ENCODE measurements around the gene SLC9A8.

Gene SLC9A8

DNA sequence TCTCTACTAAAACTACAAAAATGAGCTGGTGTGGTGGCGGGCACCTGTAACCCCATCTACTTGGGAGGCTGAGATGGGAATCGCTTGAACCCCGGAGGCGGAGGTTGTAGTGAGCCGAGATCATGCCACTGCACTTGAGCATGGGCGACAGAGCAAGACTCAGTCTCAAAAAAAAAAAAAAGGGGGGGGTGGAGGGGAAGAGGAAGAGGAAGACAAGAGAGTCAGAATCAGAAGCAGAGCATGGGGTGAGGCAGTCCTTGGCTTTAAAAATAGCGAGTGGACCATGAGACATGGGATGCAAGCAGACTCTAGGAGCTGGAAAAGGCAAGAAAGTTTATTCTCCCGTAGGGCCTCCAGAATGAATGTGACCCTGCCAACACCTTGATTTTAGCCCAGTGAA, 3.9 kb upstream of the SLC9A8 start:
- no peak for TF ChIP-seq TAF1 (IDR thresholded peaks at IDR 0.05; ENCODE audit: borderline replicate concordance, low read depth, low read length)
- no peak for TF ChIP-seq POLR2AphosphoS5 (IDR thresholded peaks at IDR 0.05; ENCODE audit: low read depth, low read length)
- TF ChIP-seq POLR2A (IDR thresholded peaks at IDR 0.05; ENCODE audit: low read depth, low read length), result no peak
- DNase-seq (ENCODE audit: insufficient read length) (no peak), FAIRE-seq (no peak)

DNA sequence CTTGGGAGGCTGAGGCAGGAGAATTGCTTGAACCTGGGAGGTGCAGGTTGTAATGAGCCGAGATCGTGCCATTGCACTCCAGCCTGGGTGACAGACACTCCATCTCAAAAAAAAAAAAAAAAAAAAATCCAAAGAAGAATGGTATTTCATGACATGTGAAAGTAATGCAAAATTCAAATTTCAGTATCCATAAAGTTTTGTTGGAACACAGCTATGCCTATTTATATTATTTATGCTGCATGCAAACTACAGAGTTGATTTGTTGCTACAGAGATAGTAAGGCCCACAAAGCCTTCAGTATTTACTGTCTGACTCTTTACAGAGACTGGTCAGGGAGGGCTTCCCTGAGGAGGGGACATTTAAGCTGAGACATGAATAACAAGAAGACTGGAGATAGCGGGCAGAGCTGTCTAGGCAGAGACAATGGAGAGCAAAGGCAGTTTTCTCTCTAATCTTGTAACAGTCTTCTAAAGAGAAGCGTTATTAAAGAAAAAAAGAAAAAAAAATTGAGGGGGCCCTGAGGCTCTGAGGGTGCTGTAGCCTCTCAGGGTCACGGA, 2.7 kb upstream of the SLC9A8 start:
- TF ChIP-seq POLR2AphosphoS5 (IDR thresholded peaks at IDR 0.05; ENCODE audit: low read depth, low read length) (no peak), TAF1 (IDR thresholded peaks at IDR 0.05; ENCODE audit: borderline replicate concordance, low read depth, low read length) (no peak), POLR2A (IDR thresholded peaks at IDR 0.05; ENCODE audit: low read depth, low read length) (no peak)
- FAIRE-seq, result no peak

DNA sequence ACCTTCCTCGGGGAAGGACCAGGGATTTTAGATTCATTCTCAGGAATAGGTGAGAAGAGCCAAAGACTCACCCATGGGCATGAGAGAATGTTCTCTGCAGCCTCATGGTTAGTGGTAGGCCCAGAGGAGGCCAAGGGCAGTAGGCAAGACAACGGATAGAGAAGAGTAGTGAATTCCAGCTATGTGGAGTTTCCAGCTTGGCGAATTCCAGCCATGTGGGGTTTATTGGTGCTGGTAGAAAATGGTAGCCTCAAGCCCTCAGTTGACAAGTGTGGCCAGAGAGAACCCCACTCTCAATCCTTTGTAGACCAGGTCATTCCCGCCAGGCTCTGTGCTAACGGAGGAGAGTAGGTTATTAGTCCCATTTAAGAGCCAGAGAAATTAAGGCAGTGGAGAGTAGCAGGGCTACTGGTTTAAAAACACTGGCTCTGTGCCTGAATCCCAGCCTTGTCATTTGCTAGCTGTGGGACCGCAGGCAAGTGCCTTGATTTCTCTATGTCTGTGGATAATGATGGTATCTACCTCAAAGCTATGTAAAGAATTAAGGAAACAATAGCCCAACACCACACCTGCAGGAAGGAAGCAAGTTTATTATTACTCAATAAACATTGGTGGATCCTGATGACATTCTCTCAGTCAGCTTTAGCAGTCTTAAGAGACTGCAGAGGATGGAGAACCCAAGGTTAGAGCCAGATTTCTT, 2.0 kb upstream of the SLC9A8 start:
- DNase-seq (ENCODE audit: insufficient read length) (no peak), FAIRE-seq (no peak)
- TF ChIP-seq POLR2AphosphoS5 (IDR thresholded peaks at IDR 0.05; ENCODE audit: low read depth, low read length) (no peak), POLR2A (IDR thresholded peaks at IDR 0.05; ENCODE audit: low read depth, low read length) (no peak), TAF1 (IDR thresholded peaks at IDR 0.05; ENCODE audit: borderline replicate concordance, low read depth, low read length) (no peak)

More for the DNA sequence above, 2.7 kb upstream of the SLC9A8 start:
- DNase-seq (ENCODE audit: insufficient read length), result no peak

DNA sequence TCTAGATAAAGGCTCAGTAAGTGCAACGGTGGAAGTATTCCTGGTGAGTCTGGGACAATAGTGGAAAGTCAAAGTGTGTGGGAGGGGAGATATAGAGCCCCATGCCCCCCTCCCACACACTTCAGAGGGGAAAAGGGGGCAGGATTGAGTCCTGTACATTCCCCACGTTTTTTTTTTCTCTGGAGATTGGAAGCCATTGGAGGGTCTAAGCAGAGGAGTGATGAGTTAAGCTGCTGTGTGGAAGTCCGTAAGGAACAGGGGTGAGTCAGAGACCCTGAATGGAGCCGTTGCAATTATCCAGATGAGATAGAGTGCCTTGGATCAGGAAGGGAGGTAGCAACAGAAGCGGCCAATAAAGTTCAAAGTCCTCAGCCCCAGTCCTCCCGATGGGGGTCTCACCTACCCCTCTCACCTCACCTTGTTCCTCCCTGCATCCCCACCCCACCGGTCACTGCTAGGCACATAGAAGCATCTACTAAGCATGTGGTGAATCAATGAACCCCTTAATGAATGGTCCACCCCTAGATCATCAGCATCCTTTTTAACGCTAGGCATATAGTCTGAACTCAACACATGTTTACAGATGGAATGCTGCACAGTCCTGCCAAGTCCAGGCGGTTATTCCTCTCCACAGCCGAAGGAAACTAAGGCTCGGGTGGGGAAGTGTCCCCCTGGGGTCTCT, 662 bp upstream of the SLC9A8 start:
- TF ChIP-seq POLR2AphosphoS5 (IDR thresholded peaks at IDR 0.05; ENCODE audit: low read depth, low read length), result no peak
- no peak for TF ChIP-seq POLR2A (IDR thresholded peaks at IDR 0.05; ENCODE audit: low read depth, low read length)
- no peak; the same call in 1 of the 2 replicates for TF ChIP-seq TAF1 (IDR thresholded peaks at IDR 0.05; ENCODE audit: borderline replicate concordance, low read depth, low read length)
- FAIRE-seq (no peak), DNase-seq (ENCODE audit: insufficient read length) (no peak)

DNA sequence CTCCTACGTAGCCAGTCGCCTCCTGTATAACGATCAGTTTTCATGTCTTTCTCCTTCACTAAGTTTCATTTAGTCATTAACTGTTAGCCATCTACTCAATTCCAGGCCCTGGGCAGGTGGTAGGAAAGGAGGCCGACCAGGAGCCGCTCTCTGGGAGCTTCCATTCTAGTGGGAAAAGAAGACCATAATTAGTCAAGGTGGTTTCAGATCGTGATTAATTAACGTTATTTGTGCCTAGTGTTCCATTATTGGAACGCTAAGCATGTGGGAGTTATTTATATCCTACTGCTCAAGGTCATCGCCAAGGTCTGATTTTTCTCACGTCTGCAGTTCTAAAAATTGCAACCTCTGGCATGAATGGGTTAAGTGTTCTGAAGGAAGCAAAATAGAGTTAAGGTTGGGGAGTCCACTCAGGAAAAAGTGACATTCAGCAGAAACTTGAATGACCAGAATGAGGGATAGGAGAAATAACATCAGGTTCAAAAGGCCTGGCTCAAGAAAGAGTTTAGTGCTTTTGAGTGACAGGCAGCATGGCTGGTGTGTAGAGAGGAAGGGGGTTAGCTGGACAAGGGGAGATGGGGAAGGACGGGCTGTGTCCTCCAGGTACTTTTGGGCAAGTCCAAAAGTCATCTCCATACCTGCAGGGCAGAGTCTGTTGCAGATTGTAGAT, 812 bp downstream of the SLC9A8 start:
- FAIRE-seq (no peak), DNase-seq (ENCODE audit: insufficient read length) (no peak)
- no peak for TF ChIP-seq TAF1 (IDR thresholded peaks at IDR 0.05; ENCODE audit: borderline replicate concordance, low read depth, low read length)
- 0 out of 2 replicates have a peak, but pooled peaks have one; percentile 28 for TF ChIP-seq POLR2A (IDR thresholded peaks at IDR 0.05; ENCODE audit: low read depth, low read length)
- no peak for TF ChIP-seq POLR2AphosphoS5 (IDR thresholded peaks at IDR 0.05; ENCODE audit: low read depth, low read length)

DNA sequence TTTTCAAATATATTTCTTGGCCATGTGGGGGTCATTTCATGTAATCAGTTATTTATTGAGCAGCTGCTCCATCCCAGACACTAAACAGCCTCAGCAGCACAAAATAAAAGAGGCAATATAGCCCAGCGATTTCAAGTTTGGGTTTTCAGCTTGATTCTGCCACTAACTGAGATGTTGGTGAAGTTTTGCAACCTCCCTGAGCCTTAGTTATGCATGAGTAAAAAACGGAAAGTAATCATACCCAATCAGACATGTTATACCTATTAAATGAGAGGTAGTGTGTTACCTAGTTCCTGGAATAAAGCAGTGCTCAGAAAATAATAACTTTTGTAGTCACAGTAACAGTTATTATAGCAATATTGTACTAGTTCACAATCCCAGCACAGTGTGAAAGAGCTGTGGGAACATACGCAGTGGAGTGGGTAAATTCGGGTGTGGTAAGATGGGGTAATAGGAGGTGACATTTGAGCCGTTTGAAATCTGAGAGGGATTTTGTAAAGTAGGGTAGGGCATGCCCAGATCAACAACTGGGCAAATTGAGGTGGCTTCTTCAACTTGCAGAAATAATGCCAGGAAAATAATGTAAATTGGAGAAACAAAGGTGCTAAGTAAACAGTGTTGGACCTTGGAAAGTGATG, 1.5 kb downstream of the SLC9A8 start:
- FAIRE-seq (no peak), DNase-seq (ENCODE audit: insufficient read length) (no peak)
- TF ChIP-seq POLR2AphosphoS5 (IDR thresholded peaks at IDR 0.05; ENCODE audit: low read depth, low read length) (no peak), TAF1 (IDR thresholded peaks at IDR 0.05; ENCODE audit: borderline replicate concordance, low read depth, low read length) (no peak), POLR2A (IDR thresholded peaks at IDR 0.05; ENCODE audit: low read depth, low read length) (no peak)

DNA sequence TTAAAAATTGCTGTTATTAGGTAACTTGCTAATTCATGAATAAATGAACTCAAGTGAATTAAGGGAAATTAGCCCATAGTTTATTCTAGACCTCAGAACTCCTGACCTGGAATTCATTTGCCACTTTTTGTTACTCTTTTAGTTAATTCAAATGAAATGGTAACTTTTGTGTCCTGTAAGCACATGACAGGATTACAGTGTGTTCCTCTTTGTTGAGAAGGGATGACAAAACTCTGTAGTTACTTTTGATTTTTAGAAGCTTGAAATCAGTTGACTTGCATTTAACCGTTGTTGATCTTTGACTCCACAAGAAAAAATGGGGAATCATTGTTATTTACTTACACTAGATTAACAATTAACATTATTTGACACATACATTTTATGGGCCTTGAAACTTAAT, 6.2 kb downstream of the SLC9A8 start:
- no peak for FAIRE-seq
- TF ChIP-seq POLR2A (IDR thresholded peaks at IDR 0.05; ENCODE audit: low read depth, low read length), result no peak
- no peak for TF ChIP-seq TAF1 (IDR thresholded peaks at IDR 0.05; ENCODE audit: borderline replicate concordance, low read depth, low read length)
- TF ChIP-seq POLR2AphosphoS5 (IDR thresholded peaks at IDR 0.05; ENCODE audit: low read depth, low read length), result no peak
- no peak for DNase-seq (ENCODE audit: insufficient read length)

DNA sequence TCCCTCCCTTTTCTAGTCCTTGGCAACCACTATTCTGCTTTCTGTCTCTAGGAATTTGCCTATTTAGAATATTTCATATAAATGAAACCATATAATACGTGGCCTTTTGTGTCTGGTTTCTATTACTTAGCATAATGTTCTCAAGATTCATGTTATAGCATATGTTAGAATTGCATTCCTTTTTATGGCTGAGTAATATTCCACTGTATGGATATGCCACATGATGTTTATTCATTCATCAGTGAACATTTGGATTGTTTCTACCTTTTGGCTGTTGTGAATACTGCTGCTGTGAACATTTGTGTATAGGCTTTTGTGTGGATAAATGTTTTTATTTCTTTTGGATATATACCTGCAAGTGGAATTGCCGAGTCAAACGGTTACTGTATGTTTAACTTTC, 7.1 kb downstream of the SLC9A8 start:
- DNase-seq (ENCODE audit: insufficient read length) (no peak), FAIRE-seq (no peak)
- TF ChIP-seq POLR2A (IDR thresholded peaks at IDR 0.05; ENCODE audit: low read depth, low read length) (no peak), POLR2AphosphoS5 (IDR thresholded peaks at IDR 0.05; ENCODE audit: low read depth, low read length) (no peak), TAF1 (IDR thresholded peaks at IDR 0.05; ENCODE audit: borderline replicate concordance, low read depth, low read length) (no peak)

DNA sequence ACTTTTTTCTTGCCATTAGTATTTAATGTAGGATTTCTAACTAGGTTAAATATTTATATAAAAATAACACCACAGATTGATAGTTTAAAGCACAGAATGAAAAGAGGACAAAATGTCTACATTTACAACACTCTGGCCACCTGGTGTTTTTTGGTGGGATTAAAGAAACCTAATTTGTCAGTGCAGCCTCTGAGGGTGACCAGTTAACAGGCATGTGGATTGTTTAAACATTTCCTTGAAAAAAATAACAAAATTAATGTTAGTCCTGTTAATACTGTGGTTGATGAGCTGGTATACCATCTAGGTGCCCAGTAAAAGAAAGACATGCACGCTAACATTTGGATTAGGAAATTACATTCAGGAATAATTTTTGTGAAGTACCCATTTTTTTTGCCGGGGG, 8.8 kb downstream of the SLC9A8 start:
- no peak for FAIRE-seq
- no peak for TF ChIP-seq POLR2A (IDR thresholded peaks at IDR 0.05; ENCODE audit: low read depth, low read length)
- no peak for TF ChIP-seq TAF1 (IDR thresholded peaks at IDR 0.05; ENCODE audit: borderline replicate concordance, low read depth, low read length)
- TF ChIP-seq POLR2AphosphoS5 (IDR thresholded peaks at IDR 0.05; ENCODE audit: low read depth, low read length), result no peak
- no peak for DNase-seq (ENCODE audit: insufficient read length)

DNA sequence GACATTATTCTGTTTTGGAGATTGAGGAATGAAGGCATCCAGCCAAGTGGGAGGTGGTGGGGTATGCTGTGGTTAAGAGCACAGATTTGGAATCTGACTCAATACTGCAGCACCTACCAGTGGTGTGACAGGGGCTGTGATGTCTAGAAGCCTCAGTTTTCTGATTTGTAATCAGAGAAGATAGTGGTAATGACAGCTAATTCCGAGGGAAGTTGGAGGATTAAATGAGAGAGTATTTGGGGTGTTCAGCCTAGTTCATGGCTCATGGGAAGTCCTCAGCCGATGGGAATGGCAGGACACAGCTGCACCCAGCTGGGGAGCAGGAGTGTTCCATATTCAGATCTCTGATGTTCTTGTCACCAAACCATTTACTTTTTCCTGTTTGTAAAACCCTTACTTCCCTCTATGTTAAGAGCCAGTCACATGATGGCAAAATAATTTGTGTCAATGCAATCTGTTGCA, 9.3 kb downstream of the SLC9A8 start:
- FAIRE-seq (peak; percentile 63), DNase-seq (ENCODE audit: insufficient read length) (no peak)
- no peak for TF ChIP-seq TAF1 (IDR thresholded peaks at IDR 0.05; ENCODE audit: borderline replicate concordance, low read depth, low read length)
- TF ChIP-seq POLR2A (IDR thresholded peaks at IDR 0.05; ENCODE audit: low read depth, low read length), result no peak
- TF ChIP-seq POLR2AphosphoS5 (IDR thresholded peaks at IDR 0.05; ENCODE audit: low read depth, low read length), result no peak
